Stimulated activated naive B cell treated with anti-CD40 and anti-IgM and Interleukin-4, amounts not matched to agents 10 μg/mL and 1 μg/mL and 100 μg/mL, for 72 hours (primary cell): Measurements from ENCODE around the gene OR2F1.

Experiments
- ATAC-seq, 2 donors: fragments of 150-1000 bp; cut with Tn5 transposase; replicated peaks; 2 replicates each; pipeline ENCODE4 v1.10.0; 2021; ENCODE audit warnings: moderate library complexity in 1 of 2
- DNase-seq: peaks from one replicate; pipeline ENCODE4 v3.0.0; 2021
- H3K27ac Mint-ChIP-seq: one replicate; pipeline ENCODE4 v1.8.0; 2022; ENCODE audit warnings: mild to moderate bottlenecking, mixed read lengths
- H3K27me3 Mint-ChIP-seq, 2 donors: one replicate each; pipeline ENCODE4 v1.8.0; 2022; ENCODE audit warnings: mixed read lengths in 2 of 2
- H3K36me3 Mint-ChIP-seq, 2 donors: one replicate each; pipeline ENCODE4 v1.8.0; 2022; ENCODE audit warnings: mixed read lengths in 2 of 2, mild to moderate bottlenecking in 1 of 2
- H3K4me1 Mint-ChIP-seq, 2 donors: one replicate each; pipeline ENCODE4 v1.8.0; 2022; ENCODE audit warnings: mixed read lengths in 2 of 2, mild to moderate bottlenecking in 1 of 2
- H3K4me3 Mint-ChIP-seq, 2 donors: one replicate each; pipeline ENCODE4 v1.8.0; 2022; ENCODE audit warnings: mild to moderate bottlenecking in 2 of 2, mixed read lengths in 2 of 2, moderate library complexity in 1 of 2
- H3K9me3 Mint-ChIP-seq, 2 donors: one replicate each; pipeline ENCODE4 v1.8.0; 2022; ENCODE audit warnings: mixed read lengths in 2 of 2, mild to moderate bottlenecking in 1 of 2

Gene OR2F1

GRCh38 chr7:143936087-143937009, 18.3 kb upstream of the OR2F1 start:
- ATAC-seq (no peak), DNase-seq (no peak)
- H3K36me3 Mint-ChIP-seq, result peaks cover 1 to 4% of the 10 kb centered on the region in 2 donors
- H3K27me3 Mint-ChIP-seq, result peaks cover 21% of the 10 kb centered on the region in 2 donors
- no peaks in the 10 kb centered on the region for H3K4me1 Mint-ChIP-seq
- no peak overlapping the region for H3K4me3 Mint-ChIP-seq
- peaks cover 6 to 12% of the 10 kb centered on the region in 2 donors for H3K9me3 Mint-ChIP-seq
- no peak overlapping the region for H3K27ac Mint-ChIP-seq

GRCh38 chr7:143938379-143939243, 16.0 kb upstream of the OR2F1 start:
- Mint-ChIP-seq H3K9me3 (peaks cover 0 to 6% of the 10 kb centered on the region in 2 donors), H3K4me1 (no peaks in the 10 kb centered on the region), H3K4me3 (no peak overlapping the region), H3K36me3 (no peaks in the 10 kb centered on the region), H3K27ac (no peak overlapping the region), H3K27me3 (peaks cover 15 to 17% of the 10 kb centered on the region in 2 donors)
- no peak for ATAC-seq
- DNase-seq, result no peak

- no peaks in the 10 kb centered on the region for H3K36me3 Mint-ChIP-seq
- no peak overlapping the region for H3K4me3 Mint-ChIP-seq
- DNase-seq (no peak), ATAC-seq (no peak)
- H3K27ac Mint-ChIP-seq, result no peak overlapping the region
- peaks cover 24 to 25% of the 10 kb centered on the region in 2 donors for H3K27me3 Mint-ChIP-seq
- no peaks in the 10 kb centered on the region for H3K4me1 Mint-ChIP-seq
- peaks cover 0 to 3% of the 10 kb centered on the region in 2 donors for H3K9me3 Mint-ChIP-seq
These were observed 9.2 kb upstream of the OR2F1 start for GRCh38 chr7:143945423-143945822.

- Mint-ChIP-seq H3K4me1 (no peaks in the 10 kb centered on the region), H3K27me3 (peaks cover 24 to 25% of the 10 kb centered on the region in 2 donors), H3K27ac (no peak overlapping the region), H3K36me3 (no peaks in the 10 kb centered on the region), H3K4me3 (no peak overlapping the region), H3K9me3 (peaks cover 0 to 1% of the 10 kb centered on the region in 2 donors)
- no peak for DNase-seq
- ATAC-seq, result no peak
These were observed 7.5 kb upstream of the OR2F1 start for GRCh38 chr7:143947111-143947510.

- ATAC-seq, result no peak
- no peak for DNase-seq
- peaks cover 0 to 1% of the 10 kb centered on the region in 2 donors for H3K9me3 Mint-ChIP-seq
These were observed 5.9 kb upstream of the OR2F1 start for GRCh38 chr7:143948733-143949132.

GRCh38 chr7:143953421-143953820, 1.2 kb upstream of the OR2F1 start:
- no peak for DNase-seq
- Mint-ChIP-seq H3K4me1 (no peaks in the 10 kb centered on the region), H3K36me3 (no peaks in the 10 kb centered on the region), H3K9me3 (no peaks in the 10 kb centered on the region), H3K27me3 (peaks cover 16 to 24% of the 10 kb centered on the region in 2 donors), H3K4me3 (no peak overlapping the region), H3K27ac (no peak overlapping the region)
- ATAC-seq, result no peak

More at GRCh38 chr7:143948733-143949132, 5.9 kb upstream of the OR2F1 start:
- Mint-ChIP-seq H3K4me3 (no peak overlapping the region), H3K36me3 (no peaks in the 10 kb centered on the region), H3K27ac (no peak overlapping the region), H3K4me1 (no peaks in the 10 kb centered on the region), H3K27me3 (peaks cover 24 to 25% of the 10 kb centered on the region in 2 donors)

- H3K4me3 Mint-ChIP-seq, result no peak overlapping the region
- H3K4me1 Mint-ChIP-seq, result no peaks in the 10 kb centered on the region
- no peak overlapping the region for H3K27ac Mint-ChIP-seq
- ATAC-seq, result no peak
- no peak for DNase-seq
- no peaks in the 10 kb centered on the region for H3K36me3 Mint-ChIP-seq
- H3K27me3 Mint-ChIP-seq, result peaks cover 11 to 20% of the 10 kb centered on the region in 2 donors
- no peaks in the 10 kb centered on the region for H3K9me3 Mint-ChIP-seq
These were observed 509 bp upstream of the OR2F1 start for GRCh38 chr7:143954135-143954534.

GRCh38 chr7:143958781-143959180, 4.1 kb downstream of the OR2F1 start:
- H3K27ac Mint-ChIP-seq, result no peak overlapping the region
- no peak overlapping the region for H3K4me3 Mint-ChIP-seq
- no peaks in the 10 kb centered on the region for H3K9me3 Mint-ChIP-seq
- no peaks in the 10 kb centered on the region for H3K36me3 Mint-ChIP-seq
- ATAC-seq (no peak), DNase-seq (no peak)
- H3K27me3 Mint-ChIP-seq, result peaks cover 14 to 25% of the 10 kb centered on the region in 2 donors
- no peaks in the 10 kb centered on the region for H3K4me1 Mint-ChIP-seq

GRCh38 chr7:143960813-143961610, 6.4 kb downstream of the OR2F1 start:
- Mint-ChIP-seq H3K9me3 (no peaks in the 10 kb centered on the region), H3K27me3 (peaks cover 14 to 18% of the 10 kb centered on the region in 2 donors), H3K27ac (no peak overlapping the region), H3K36me3 (no peaks in the 10 kb centered on the region), H3K4me1 (no peaks in the 10 kb centered on the region), H3K4me3 (no peak overlapping the region)
- ATAC-seq, result no peak
- DNase-seq, result no peak

GRCh38 chr7:143965280-143965679, 10.6 kb downstream of the OR2F1 start:
- Mint-ChIP-seq H3K36me3 (no peaks in the 10 kb centered on the region), H3K4me3 (no peak overlapping the region)
- no peak for ATAC-seq

GRCh38 chr7:143967398-143967797, 12.8 kb downstream of the OR2F1 start:
- H3K36me3 Mint-ChIP-seq, result no peaks in the 10 kb centered on the region
- no peaks in the 10 kb centered on the region for H3K4me1 Mint-ChIP-seq
- no peaks in the 10 kb centered on the region for H3K9me3 Mint-ChIP-seq
- no peak overlapping the region for H3K27ac Mint-ChIP-seq
- DNase-seq (no peak), ATAC-seq (no peak)
- H3K27me3 Mint-ChIP-seq, result peaks cover 5 to 8% of the 10 kb centered on the region in 2 donors
- no peak overlapping the region for H3K4me3 Mint-ChIP-seq

More at GRCh38 chr7:143965280-143965679, 10.6 kb downstream of the OR2F1 start:
- H3K27ac Mint-ChIP-seq, result no peak overlapping the region
- no peaks in the 10 kb centered on the region for H3K9me3 Mint-ChIP-seq
- H3K27me3 Mint-ChIP-seq, result peaks cover 5 to 6% of the 10 kb centered on the region in 2 donors
- no peaks in the 10 kb centered on the region for H3K4me1 Mint-ChIP-seq
- DNase-seq, result no peak

GRCh38 chr7:143973870-143974416, 19.3 kb downstream of the OR2F1 start:
- DNase-seq (no peak), ATAC-seq (no peak)
- Mint-ChIP-seq H3K27ac (no peak overlapping the region), H3K4me1 (no peaks in the 10 kb centered on the region), H3K27me3 (peaks cover 5 to 10% of the 10 kb centered on the region in 2 donors), H3K9me3 (no peaks in the 10 kb centered on the region), H3K4me3 (no peak overlapping the region), H3K36me3 (no peaks in the 10 kb centered on the region)

- Mint-ChIP-seq H3K4me1 (no peaks in the 10 kb centered on the region), H3K36me3 (no peaks in the 10 kb centered on the region), H3K4me3 (no peak overlapping the region), H3K27ac (no peak overlapping the region), H3K27me3 (peaks cover 5 to 10% of the 10 kb centered on the region in 2 donors), H3K9me3 (no peaks in the 10 kb centered on the region)
- no peak for DNase-seq
- no peak for ATAC-seq
These were observed 19.8 kb downstream of the OR2F1 start for GRCh38 chr7:143974459-143974858.
